CD14-positive monocyte (primary cell): ENCODE results near the gene GNPTAB. TPM values are rescaled to one million over a fixed set of nuclear protein-coding genes. Genes with fewer than 3 reads are reported as not detected.

Experiments
- DNase-seq, 3 donors: peaks; one replicate each; pipeline ENCODE4 v3.0.0-alpha.2; 2011 to 2022
- H2AFZ ChIP-seq: 2 replicates; pipeline ENCODE4 v1.6.0; 2012; ENCODE audit warnings: mild to moderate bottlenecking, low read depth, low read length, inconsistent platforms; ENCODE audit not compliant: insufficient read depth, poor library complexity, severe bottlenecking
- H3K27ac ChIP-seq, 2 donors: 1 replicate in 1 of 2; 2 replicates in 1 of 2; pipeline ENCODE4 v1.5.1; 2012 to 2013; ENCODE audit warnings: low read length in 2 of 2, control low read depth in 1 of 2, inconsistent platforms in 1 of 2, low read depth in 1 of 2, mild to moderate bottlenecking in 1 of 2
- H3K27me3 ChIP-seq, 2 donors: one replicate each; pipeline versions ENCODE4 v1.6.0 to v1.6.1; 2011 to 2013; ENCODE audit warnings: low read length in 2 of 2; ENCODE audit not compliant: control insufficient read depth in 2 of 2, insufficient read depth in 2 of 2
- H3K36me3 ChIP-seq, 2 donors: replicated peaks in 1 of 2; 1 replicate in 1 of 2; 2 replicates in 1 of 2; pipeline versions ENCODE4 v1.5.1 to v1.6.1; 2012 to 2013; ENCODE audit warnings: low read length in 2 of 2, control low read depth in 1 of 2, inconsistent platforms in 1 of 2, mild to moderate bottlenecking in 1 of 2; ENCODE audit not compliant: insufficient read depth in 2 of 2, control insufficient read depth in 1 of 2
- H3K4me1 ChIP-seq, 2 donors: 1 replicate in 1 of 2; 2 replicates in 1 of 2; pipeline versions ENCODE4 v1.5.1 to v1.6.1; 2012 to 2013; ENCODE audit warnings: low read length in 2 of 2, control low read depth in 1 of 2, inconsistent platforms in 1 of 2, mild to moderate bottlenecking in 1 of 2, moderate library complexity in 1 of 2; ENCODE audit not compliant: insufficient read depth in 2 of 2, control insufficient read depth in 1 of 2
- H3K4me2 ChIP-seq: replicated peaks from 2 replicates; pipeline ENCODE3; 2012; ENCODE audit warnings: low read length, moderate library complexity, mild to moderate bottlenecking; ENCODE audit not compliant: poor library complexity, severe bottlenecking; ENCODE audit errors: extremely low read depth
- H3K4me3 ChIP-seq, 3 experiments: fragments of 200-600 bp in 1 of 3; sonication (generic) in 1 of 3; replicated peaks in 1 of 3; 1 replicate in 2 of 3; 2 replicates in 1 of 3; pipeline ENCODE4 v1.5.1; 2011 to 2013; ENCODE audit warnings: low read length in 3 of 3, mild to moderate bottlenecking in 3 of 3, control low read depth in 2 of 3, low read depth in 2 of 3, inconsistent platforms in 1 of 3, moderate library complexity in 1 of 3
- H3K79me2 ChIP-seq: 2 replicates; pipeline ENCODE4 v1.6.0; 2012; ENCODE audit warnings: mild to moderate bottlenecking, control low read depth, inconsistent platforms, low read length, moderate library complexity; ENCODE audit not compliant: insufficient read depth
- H3K9ac ChIP-seq: 2 replicates; pipeline ENCODE4 v1.6.0; 2017; ENCODE audit warnings: low read length, mild to moderate bottlenecking; ENCODE audit not compliant: insufficient read depth, poor library complexity, severe bottlenecking
- H3K9me3 ChIP-seq, 2 donors: replicated peaks in 1 of 2; 1 replicate in 1 of 2; 2 replicates in 1 of 2; pipeline versions ENCODE4 v1.5.1 to v1.6.1; 2012 to 2013; ENCODE audit warnings: low read length in 2 of 2, control low read depth in 1 of 2; ENCODE audit not compliant: control insufficient read depth in 1 of 2, insufficient read depth in 1 of 2
- H4K20me1 ChIP-seq: 2 replicates; pipeline ENCODE4 v1.6.0; 2012; ENCODE audit warnings: mild to moderate bottlenecking, low read length, control low read depth, moderate library complexity; ENCODE audit not compliant: insufficient read depth
- H3K27ac Mint-ChIP-seq, 7 donors: one replicate each; pipeline ENCODE4 v1.8.0; 2020; ENCODE audit warnings: mild to moderate bottlenecking in 7 of 7, mixed read lengths in 7 of 7, moderate library complexity in 6 of 7, inconsistent platforms in 2 of 7
- H3K27me3 Mint-ChIP-seq, 3 donors: one replicate each; pipeline ENCODE4 v1.8.0; 2021 to 2022; ENCODE audit warnings: low read depth in 3 of 3, mild to moderate bottlenecking in 3 of 3, mixed read lengths in 3 of 3, moderate library complexity in 3 of 3, inconsistent platforms in 1 of 3
- H3K36me3 Mint-ChIP-seq, 2 donors: one replicate each; pipeline ENCODE4 v1.8.0; 2020; ENCODE audit warnings: mixed read lengths in 2 of 2, inconsistent platforms in 1 of 2, mild to moderate bottlenecking in 1 of 2
- H3K4me1 Mint-ChIP-seq: one replicate; pipeline ENCODE4 v1.8.0; 2020; ENCODE audit warnings: mild to moderate bottlenecking, mixed read lengths
- H3K4me3 Mint-ChIP-seq, 2 donors: one replicate each; pipeline ENCODE4 v1.8.0; 2020; ENCODE audit warnings: mild to moderate bottlenecking in 2 of 2, mixed read lengths in 2 of 2, moderate library complexity in 1 of 2
- H3K9me3 Mint-ChIP-seq, 7 donors: one replicate each; pipeline ENCODE4 v1.8.0; 2020 to 2022; ENCODE audit warnings: mixed read lengths in 7 of 7, mild to moderate bottlenecking in 6 of 7, moderate library complexity in 6 of 7, inconsistent platforms in 2 of 7
- WGBS: methylation state at CpG from one replicate; pipeline ENCODE4 v1.1.5; 2013; ENCODE audit warnings: missing lambda C conversion rate; ENCODE audit not compliant: insufficient coverage; 5-methylcytosine and 5-hydroxymethylcytosine counted together
- intact Hi-C, 2 donors: fragments of 100-400 bp; cut with micrococcal nuclease; formaldehyde crosslinking; loops; one replicate each; pipeline versions ENCODE4 v1.15.0 to v1.15.1; 2023
- polyA plus RNA-seq, 3 donors: library from polyadenylated mRNA; depleted of rRNA in 1 of 3; unstranded in 2 of 3; stranded (reverse) in 1 of 3; fragments of 300-500 nt in 2 of 3; fragments of >200 nt in 1 of 3; fragmentation: Illumina TruSeq in 2 of 3; gene quantifications; 1 replicate in 2 of 3; 2 replicates in 1 of 3; pipeline ENCODE4 v1.2.3, GENCODE V29; 2012 to 2021
- TF ChIP-seq, protein P1 (sequence below): fragments of 200-600 bp; IDR thresholded peaks from one replicate; pipeline ENCODE4 v1.8.0; 2022; ENCODE audit warnings: antibody characterized with exemption, mild to moderate bottlenecking

GNPTAB gene
- polyA plus RNA-seq, 3 donors, result 14.4 to 29.1 (median 24.1) TPM

DNA sequence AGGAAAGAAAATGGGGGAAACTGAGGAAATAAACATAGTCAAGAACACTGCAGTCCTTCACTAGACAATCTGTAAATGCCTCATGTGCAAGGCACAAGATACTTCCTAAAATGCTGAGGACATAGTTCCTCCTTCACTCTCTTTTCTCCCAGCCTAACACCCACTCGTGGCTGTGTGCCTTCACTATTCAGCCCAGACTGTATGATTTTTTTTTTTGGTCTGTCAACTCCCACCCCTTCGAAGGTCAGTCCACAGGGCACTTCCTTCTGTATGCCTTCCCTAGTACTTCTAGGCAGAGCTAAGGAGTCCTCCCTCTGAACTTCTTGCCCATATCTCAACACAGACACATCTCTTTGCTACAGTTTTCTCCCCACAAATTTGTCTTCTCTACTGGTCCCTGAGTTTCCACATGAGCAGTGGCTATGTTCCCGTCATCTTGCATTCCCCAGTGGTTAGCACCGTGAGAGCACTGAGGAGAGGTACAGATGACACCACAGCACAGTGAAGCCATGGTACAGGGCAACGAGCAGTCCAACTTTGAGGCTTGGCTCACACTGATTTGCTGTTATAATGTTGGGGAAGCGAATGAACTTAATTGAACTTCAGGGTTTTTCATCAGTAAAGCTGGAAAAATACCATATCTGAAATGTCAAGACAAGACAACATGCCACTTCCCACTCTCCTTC is 67.4 kb downstream of the GNPTAB start:
- H3K36me3 Mint-ChIP-seq, result peaks cover 43 to 51% of the 10 kb centered on the region in 2 donors
- H3K4me3 Mint-ChIP-seq, result peak overlapping the region in 1 of 2 donors; percentile 74

DNA sequence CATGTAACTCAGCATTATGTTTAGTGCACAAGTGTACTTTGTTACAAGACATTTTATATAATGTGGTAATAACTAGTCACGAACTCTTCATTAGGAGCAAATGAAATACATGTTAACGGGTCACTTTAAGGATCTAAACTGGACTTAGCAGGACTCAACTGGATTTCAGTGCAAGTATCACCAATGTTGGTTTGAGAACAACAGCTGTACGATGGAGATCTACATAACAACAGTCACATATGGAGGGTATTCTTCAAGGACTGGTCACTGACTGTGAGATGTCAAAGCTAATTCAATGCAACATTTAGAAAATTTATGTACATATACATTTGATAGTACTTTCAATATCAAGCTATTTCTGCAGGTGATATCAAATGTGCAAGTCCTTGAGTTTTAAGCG is 69.0 kb downstream of the GNPTAB start:
- H3K27ac ChIP-seq, result peak overlapping the region in 1 of 2 donors; percentile 50

More for the DNA sequence above, 67.4 kb downstream of the GNPTAB start:
- no peaks in the 10 kb centered on the region for H3K9me3 ChIP-seq
- Mint-ChIP-seq H3K4me1 (peaks cover 28% of the 10 kb centered on the region), H3K27ac (peak overlapping the region; percentile 79 to 89 (median 88)), H3K9me3 (no peaks in the 10 kb centered on the region), H3K27me3 (no peaks in the 10 kb centered on the region)
- no peaks in the 10 kb centered on the region for H3K79me2 ChIP-seq
- peaks cover 41 to 73% of the 10 kb centered on the region in 2 donors for H3K36me3 ChIP-seq
- H3K27ac ChIP-seq, result peak overlapping the region; percentile 29 to 68
- TF ChIP-seq, protein P1, sequence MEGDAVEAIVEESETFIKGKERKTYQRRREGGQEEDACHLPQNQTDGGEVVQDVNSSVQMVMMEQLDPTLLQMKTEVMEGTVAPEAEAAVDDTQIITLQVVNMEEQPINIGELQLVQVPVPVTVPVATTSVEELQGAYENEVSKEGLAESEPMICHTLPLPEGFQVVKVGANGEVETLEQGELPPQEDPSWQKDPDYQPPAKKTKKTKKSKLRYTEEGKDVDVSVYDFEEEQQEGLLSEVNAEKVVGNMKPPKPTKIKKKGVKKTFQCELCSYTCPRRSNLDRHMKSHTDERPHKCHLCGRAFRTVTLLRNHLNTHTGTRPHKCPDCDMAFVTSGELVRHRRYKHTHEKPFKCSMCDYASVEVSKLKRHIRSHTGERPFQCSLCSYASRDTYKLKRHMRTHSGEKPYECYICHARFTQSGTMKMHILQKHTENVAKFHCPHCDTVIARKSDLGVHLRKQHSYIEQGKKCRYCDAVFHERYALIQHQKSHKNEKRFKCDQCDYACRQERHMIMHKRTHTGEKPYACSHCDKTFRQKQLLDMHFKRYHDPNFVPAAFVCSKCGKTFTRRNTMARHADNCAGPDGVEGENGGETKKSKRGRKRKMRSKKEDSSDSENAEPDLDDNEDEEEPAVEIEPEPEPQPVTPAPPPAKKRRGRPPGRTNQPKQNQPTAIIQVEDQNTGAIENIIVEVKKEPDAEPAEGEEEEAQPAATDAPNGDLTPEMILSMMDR, result no peak
- peaks cover 32 to 36% of the 10 kb centered on the region in 2 donors for H3K4me1 ChIP-seq
- 42% methylated on average over 5 of the region's 6 CpGs for WGBS
- intact Hi-C loops, result no loop called here
- no peaks in the 10 kb centered on the region for H3K27me3 ChIP-seq
- H4K20me1 ChIP-seq, result no peaks in the 10 kb centered on the region
- no peak overlapping the region for H3K9ac ChIP-seq
- peak overlapping the region in 1 of 3 experiments; percentile 8 for H3K4me3 ChIP-seq
- H3K4me2 ChIP-seq, result peak overlapping the region; percentile 6
- H2AFZ ChIP-seq, result no peak overlapping the region
- DNase-seq, result peak; percentile 45 to 58 (median 54)

More for the DNA sequence above, 69.0 kb downstream of the GNPTAB start:
- H3K9ac ChIP-seq, result no peak overlapping the region
- peaks cover 41 to 73% of the 10 kb centered on the region in 2 donors for H3K36me3 ChIP-seq
- H3K9me3 ChIP-seq, result no peaks in the 10 kb centered on the region
- Mint-ChIP-seq H3K27me3 (no peaks in the 10 kb centered on the region), H3K4me1 (peaks cover 28% of the 10 kb centered on the region), H3K9me3 (no peaks in the 10 kb centered on the region), H3K27ac (peak overlapping the region in 2 of 7 donors; percentile 15 to 65), H3K4me3 (no peak overlapping the region), H3K36me3 (peaks cover 38 to 51% of the 10 kb centered on the region in 2 donors)
- TF ChIP-seq, protein P1, result no peak
- H4K20me1 ChIP-seq, result no peaks in the 10 kb centered on the region
- no peaks in the 10 kb centered on the region for H3K79me2 ChIP-seq
- intact Hi-C loops, result no loop called here
- no peak overlapping the region for H3K4me2 ChIP-seq
- WGBS, result no CpG with 5 or more reads among the region's 4 CpGs
- peaks cover 32 to 36% of the 10 kb centered on the region in 2 donors for H3K4me1 ChIP-seq
- H3K27me3 ChIP-seq, result no peaks in the 10 kb centered on the region
- H3K4me3 ChIP-seq, result no peak overlapping the region
- DNase-seq, result no peak
- no peak overlapping the region for H2AFZ ChIP-seq
